Caco-2 (cell line): ENCODE data around the gene NDFIP1. TPM values are rescaled to one million over a fixed set of nuclear protein-coding genes. Genes with fewer than 3 reads are reported as not detected.

Source experiments
- BruUV-seq: library from RNA; stranded (reverse); fragments of 400-500 nt; replicated peaks from 2 replicates; lab custom pipeline; 2021; lab: Mats Ljungman, UMichigan
- CTCF ChIA-PET: fragments of 300-600 bp; sonication (Branson Sonifier 250); formaldehyde crosslinking; loops from one replicate; lab custom pipeline; 2022; ENCODE audit warnings: antibody characterized with exemption; lab: Charles Lee
- POLR2A ChIA-PET: fragments of 300-600 bp; sonication (Branson Sonifier 250); formaldehyde crosslinking; loops from one replicate; lab custom pipeline; 2022; ENCODE audit warnings: antibody characterized with exemption; lab: Charles Lee
- DNase-seq, 2 experiments: peaks; one replicate each; pipeline versions ENCODE4 v3.0.0 to v3.0.0-alpha.2; 2020 to 2022
- H3K27me3 ChIP-seq: replicated peaks from 2 replicates; pipeline ENCODE4 v1.6.0; 2011; ENCODE audit warnings: low read length; ENCODE audit not compliant: control insufficient read depth, insufficient read depth
- H3K36me3 ChIP-seq: 2 replicates; pipeline ENCODE4 v1.5.1; 2011; ENCODE audit warnings: low read length; ENCODE audit not compliant: control insufficient read depth, insufficient read depth
- H3K4me1 ChIP-seq: fragments of 250-450 bp; sonication (Bioruptor Pico); 2 replicates; pipeline ENCODE4 v1.5.1; 2020; ENCODE audit warnings: mild to moderate bottlenecking
- H3K4me3 ChIP-seq: 2 replicates; pipeline ENCODE4 v1.5.1; 2011; ENCODE audit warnings: low read depth, mild to moderate bottlenecking, control low read depth, low read length
- H3K9me3 ChIP-seq: fragments of 250-450 bp; sonication (Bioruptor Pico); 2 replicates; pipeline ENCODE4 v1.5.1; 2020; ENCODE audit warnings: mild to moderate bottlenecking, moderate library complexity
- H3K27ac Mint-ChIP-seq: one replicate; pipeline ENCODE4 v1.8.0; 2022; ENCODE audit warnings: mixed read lengths; ENCODE audit not compliant: unreplicated experiment
- H3K27me3 Mint-ChIP-seq: one replicate; pipeline ENCODE4 v1.8.0; 2022; ENCODE audit warnings: mixed read lengths; ENCODE audit not compliant: insufficient read depth, unreplicated experiment
- H3K36me3 Mint-ChIP-seq: one replicate; pipeline ENCODE4 v1.8.0; 2022; ENCODE audit warnings: mild to moderate bottlenecking, mixed read lengths; ENCODE audit not compliant: insufficient read depth, unreplicated experiment
- H3K4me1 Mint-ChIP-seq: one replicate; pipeline ENCODE4 v1.8.0; 2022; ENCODE audit warnings: low read depth, mixed read lengths; ENCODE audit not compliant: unreplicated experiment
- H3K4me3 Mint-ChIP-seq: one replicate; pipeline ENCODE4 v1.8.0; 2022; ENCODE audit warnings: mild to moderate bottlenecking, moderate library complexity, mixed read lengths; ENCODE audit not compliant: unreplicated experiment
- H3K9me3 Mint-ChIP-seq: one replicate; pipeline ENCODE4 v1.8.0; 2022; ENCODE audit warnings: mixed read lengths; ENCODE audit not compliant: unreplicated experiment
- intact Hi-C: fragments of 100-400 bp; cut with micrococcal nuclease; formaldehyde crosslinking; loops from one replicate; pipeline ENCODE4 v1.10.0; 2022; ENCODE audit not compliant: unreplicated experiment
- total RNA-seq: library from RNA; stranded (reverse); gene quantifications from 2 replicates; pipeline ENCODE4 v1.2.3, GENCODE V29; 2022
- TF ChIP-seq, protein P1 (sequence below), 2 experiments: fragments of 200-600 bp in 1 of 2; IDR thresholded peaks; 1 replicate in 1 of 2; 2 replicates in 1 of 2; pipeline versions ENCODE4 v1.5.1 to v1.8.0; 2011 to 2022; ENCODE audit warnings: antibody characterized with exemption in 1 of 2, control low read depth in 1 of 2, inconsistent platforms in 1 of 2, low read depth in 1 of 2, low read length in 1 of 2, mild to moderate bottlenecking in 1 of 2, moderate library complexity in 1 of 2; ENCODE audit not compliant: insufficient read depth in 1 of 2, severe bottlenecking in 1 of 2, unreplicated experiment in 1 of 2

The NDFIP1 gene
- total RNA-seq, 1 experiment from 2014 or later, result 51.6 TPM

DNA sequence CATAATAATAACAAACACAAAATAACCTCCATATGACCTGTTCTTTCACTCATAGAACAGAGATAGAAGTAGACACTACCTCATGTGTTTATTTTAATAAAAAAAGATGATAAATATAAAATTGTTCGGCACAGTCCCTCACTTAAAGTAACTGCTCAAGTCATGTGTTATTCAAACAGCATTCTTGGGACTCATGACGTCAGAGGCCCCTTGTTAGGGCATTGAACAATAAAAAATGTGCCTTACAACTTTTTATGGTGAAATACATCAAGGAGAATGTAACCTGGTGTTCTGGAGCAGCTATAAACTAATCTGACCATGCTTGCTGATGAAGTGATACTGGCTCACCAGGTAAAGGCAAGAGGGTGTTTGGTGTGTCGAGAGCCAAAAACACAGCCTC lies 12.2 kb upstream of the NDFIP1 start:
- TF ChIP-seq, protein P1, sequence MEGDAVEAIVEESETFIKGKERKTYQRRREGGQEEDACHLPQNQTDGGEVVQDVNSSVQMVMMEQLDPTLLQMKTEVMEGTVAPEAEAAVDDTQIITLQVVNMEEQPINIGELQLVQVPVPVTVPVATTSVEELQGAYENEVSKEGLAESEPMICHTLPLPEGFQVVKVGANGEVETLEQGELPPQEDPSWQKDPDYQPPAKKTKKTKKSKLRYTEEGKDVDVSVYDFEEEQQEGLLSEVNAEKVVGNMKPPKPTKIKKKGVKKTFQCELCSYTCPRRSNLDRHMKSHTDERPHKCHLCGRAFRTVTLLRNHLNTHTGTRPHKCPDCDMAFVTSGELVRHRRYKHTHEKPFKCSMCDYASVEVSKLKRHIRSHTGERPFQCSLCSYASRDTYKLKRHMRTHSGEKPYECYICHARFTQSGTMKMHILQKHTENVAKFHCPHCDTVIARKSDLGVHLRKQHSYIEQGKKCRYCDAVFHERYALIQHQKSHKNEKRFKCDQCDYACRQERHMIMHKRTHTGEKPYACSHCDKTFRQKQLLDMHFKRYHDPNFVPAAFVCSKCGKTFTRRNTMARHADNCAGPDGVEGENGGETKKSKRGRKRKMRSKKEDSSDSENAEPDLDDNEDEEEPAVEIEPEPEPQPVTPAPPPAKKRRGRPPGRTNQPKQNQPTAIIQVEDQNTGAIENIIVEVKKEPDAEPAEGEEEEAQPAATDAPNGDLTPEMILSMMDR (IDR thresholded peaks at IDR 0.05; ENCODE audit: insufficient read depth in 1 of 2, low read depth in 1 of 2, low read length in 1 of 2, severe bottlenecking in 1 of 2, unreplicated experiment in 1 of 2), result no peak
- no peak overlapping the region for H3K27ac Mint-ChIP-seq
- H3K27me3 Mint-ChIP-seq, result no peaks in the 10 kb centered on the region
- Histone ChIP-seq H3K27me3 (no peaks in the 10 kb centered on the region), H3K36me3 (no peaks in the 10 kb centered on the region), H3K4me3 (no peak overlapping the region), H3K4me1 (no peaks in the 10 kb centered on the region), H3K9me3 (no peaks in the 10 kb centered on the region)
- BruUV-seq, result no TSS peak
- POLR2A ChIA-PET, result no interaction called here
- intact Hi-C loops, result no loop called here
- H3K36me3 Mint-ChIP-seq, result no peaks in the 10 kb centered on the region
- H3K9me3 Mint-ChIP-seq, result no peaks in the 10 kb centered on the region
- no peak overlapping the region for H3K4me3 Mint-ChIP-seq
- CTCF ChIA-PET, result no interaction called here
- H3K4me1 Mint-ChIP-seq, result no peaks in the 10 kb centered on the region
- no peak for DNase-seq

DNA sequence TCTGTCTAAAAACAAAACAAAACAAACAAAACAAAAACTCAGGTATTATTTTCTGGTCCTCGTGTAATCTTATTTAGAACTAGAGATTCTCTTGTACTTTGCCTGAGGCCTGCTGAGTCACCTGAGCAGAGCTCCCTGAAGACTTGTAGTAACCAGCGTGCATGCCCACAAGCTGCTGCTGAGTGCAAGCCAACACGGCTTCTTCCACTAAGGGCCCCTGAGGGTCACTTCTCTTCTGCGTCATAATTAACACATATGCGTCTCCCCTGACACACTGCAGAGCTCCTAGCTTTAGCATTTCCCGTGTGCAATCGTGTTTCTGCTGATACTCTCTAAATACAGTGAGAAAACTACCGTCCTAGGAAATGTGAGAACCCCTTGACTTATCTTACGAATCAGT lies 10.9 kb upstream of the NDFIP1 start:
- H3K4me1 ChIP-seq, result no peaks in the 10 kb centered on the region
- ChIA-PET POLR2A (no interaction called here), CTCF (no interaction called here)
- H3K4me1 Mint-ChIP-seq, result peaks cover under 1% of the 10 kb centered on the region
- no TSS peak for BruUV-seq
- no peaks in the 10 kb centered on the region for H3K9me3 ChIP-seq
- intact Hi-C loops, result no loop called here
- H3K27me3 ChIP-seq, result no peaks in the 10 kb centered on the region
- H3K36me3 Mint-ChIP-seq, result no peaks in the 10 kb centered on the region
- TF ChIP-seq, protein P1 (IDR thresholded peaks at IDR 0.05; ENCODE audit: insufficient read depth in 1 of 2, low read depth in 1 of 2, low read length in 1 of 2, severe bottlenecking in 1 of 2, unreplicated experiment in 1 of 2), result no peak
- no peak overlapping the region for H3K4me3 Mint-ChIP-seq
- no peak overlapping the region for H3K4me3 ChIP-seq
- no peaks in the 10 kb centered on the region for H3K36me3 ChIP-seq
- H3K27me3 Mint-ChIP-seq, result no peaks in the 10 kb centered on the region
- H3K27ac Mint-ChIP-seq, result no peak overlapping the region
- no peak for DNase-seq
- H3K9me3 Mint-ChIP-seq, result no peaks in the 10 kb centered on the region

DNA sequence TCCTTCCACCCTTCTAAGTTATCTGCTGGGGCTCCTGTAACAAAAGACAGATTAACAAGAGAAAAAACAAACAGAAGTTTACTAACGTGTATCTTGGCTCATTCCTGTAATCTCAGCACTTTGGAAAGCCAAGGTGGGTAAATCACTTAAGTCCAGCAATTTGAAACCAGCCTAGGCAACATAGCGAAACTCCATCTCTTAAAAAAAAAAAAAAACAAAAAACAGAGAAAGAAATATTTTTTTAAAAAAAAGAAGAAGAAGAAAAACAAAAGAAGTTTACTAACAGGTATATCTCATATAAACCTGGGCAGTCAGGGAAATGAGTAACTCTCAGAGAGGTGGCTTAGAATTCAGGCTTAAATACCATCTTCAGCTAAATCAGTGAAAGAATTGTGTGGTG lies 10.3 kb upstream of the NDFIP1 start:
- Mint-ChIP-seq H3K9me3 (no peaks in the 10 kb centered on the region), H3K27ac (no peak overlapping the region), H3K4me1 (peaks cover 7% of the 10 kb centered on the region), H3K27me3 (no peaks in the 10 kb centered on the region), H3K36me3 (no peaks in the 10 kb centered on the region), H3K4me3 (no peak overlapping the region)
- intact Hi-C loops, result no loop called here
- TF ChIP-seq, protein P1 (IDR thresholded peaks at IDR 0.05; ENCODE audit: insufficient read depth in 1 of 2, low read depth in 1 of 2, low read length in 1 of 2, severe bottlenecking in 1 of 2, unreplicated experiment in 1 of 2), result no peak
- H3K4me1 ChIP-seq, result no peaks in the 10 kb centered on the region
- no TSS peak for BruUV-seq
- no peaks in the 10 kb centered on the region for H3K9me3 ChIP-seq
- no peak overlapping the region for H3K4me3 ChIP-seq
- no peak for DNase-seq
- no peaks in the 10 kb centered on the region for H3K36me3 ChIP-seq
- H3K27me3 ChIP-seq, result no peaks in the 10 kb centered on the region
- ChIA-PET CTCF (no interaction called here), POLR2A (no interaction called here)
